Left renal pelvis (tissue), 4 donors: ENCODE data around the gene FRRS1L. TPM values are rescaled to one million over a fixed set of nuclear protein-coding genes. Genes with fewer than 3 reads are reported as not detected.

Source experiments
- DNase-seq, 4 donors: peaks; one replicate each; pipeline ENCODE4 v3.0.0-alpha.2; 2013; ENCODE audit warnings: low read depth in 4 of 4, low spot score in 3 of 4
- polyA plus RNA-seq, 4 donors: library from polyadenylated mRNA; unstranded; fragments of 120-200 nt; gene quantifications; one replicate each; pipeline ENCODE4 v1.2.1, GENCODE V29; 2013; ENCODE audit not compliant: insufficient read length in 4 of 4

The FRRS1L gene, protein sequence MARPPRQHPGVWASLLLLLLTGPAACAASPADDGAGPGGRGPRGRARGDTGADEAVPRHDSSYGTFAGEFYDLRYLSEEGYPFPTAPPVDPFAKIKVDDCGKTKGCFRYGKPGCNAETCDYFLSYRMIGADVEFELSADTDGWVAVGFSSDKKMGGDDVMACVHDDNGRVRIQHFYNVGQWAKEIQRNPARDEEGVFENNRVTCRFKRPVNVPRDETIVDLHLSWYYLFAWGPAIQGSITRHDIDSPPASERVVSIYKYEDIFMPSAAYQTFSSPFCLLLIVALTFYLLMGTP
- 10 to 100 TPM in 1 of 4 donors, 1 to 10 TPM in 3; 2.6 to 12.7 (median 4.0) TPM for polyA plus RNA-seq

DNA sequence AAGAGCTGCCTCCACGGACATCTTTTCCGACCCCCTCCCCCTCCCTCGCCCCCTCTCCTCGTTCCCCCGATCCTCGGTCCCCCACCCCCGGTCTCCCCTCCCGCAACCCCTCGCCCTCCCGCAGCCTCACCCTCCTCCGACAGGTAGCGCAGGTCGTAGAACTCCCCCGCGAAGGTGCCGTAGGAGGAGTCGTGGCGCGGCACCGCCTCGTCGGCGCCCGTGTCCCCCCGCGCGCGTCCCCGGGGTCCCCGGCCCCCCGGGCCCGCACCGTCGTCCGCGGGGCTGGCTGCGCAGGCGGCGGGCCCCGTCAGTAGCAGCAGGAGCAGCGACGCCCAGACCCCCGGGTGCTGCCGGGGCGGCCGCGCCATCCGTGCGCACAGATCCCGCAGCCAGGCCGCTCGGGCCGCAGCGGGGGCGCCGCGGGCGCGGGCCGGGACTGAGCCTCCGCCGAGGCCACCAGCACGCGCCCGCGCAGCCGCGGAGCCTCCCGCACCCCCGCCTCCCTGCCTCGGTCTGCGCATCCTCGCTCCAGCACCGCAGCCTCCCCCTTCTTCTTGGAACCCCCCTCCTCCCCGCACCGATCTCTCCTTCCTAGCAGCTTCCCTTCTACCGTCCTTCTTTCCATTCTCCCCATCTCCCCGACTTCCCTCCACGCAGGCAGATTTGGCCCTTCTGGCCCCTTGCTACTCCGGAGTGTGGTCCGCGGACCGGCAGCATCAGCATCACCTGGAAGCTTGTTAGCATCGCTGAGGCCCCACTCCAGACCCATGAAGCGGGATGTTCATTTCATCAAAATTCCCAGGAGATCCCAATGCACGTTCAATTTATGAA, at the start of gene FRRS1L:
FRRS1L (minus strand) TSS at position 479 of the 831 bp plus-strand sequence; CDS start at position 368, 111 bp downstream.
- peak in 2 of 4 donors; percentile 10 to 21 for DNase-seq

DNA sequence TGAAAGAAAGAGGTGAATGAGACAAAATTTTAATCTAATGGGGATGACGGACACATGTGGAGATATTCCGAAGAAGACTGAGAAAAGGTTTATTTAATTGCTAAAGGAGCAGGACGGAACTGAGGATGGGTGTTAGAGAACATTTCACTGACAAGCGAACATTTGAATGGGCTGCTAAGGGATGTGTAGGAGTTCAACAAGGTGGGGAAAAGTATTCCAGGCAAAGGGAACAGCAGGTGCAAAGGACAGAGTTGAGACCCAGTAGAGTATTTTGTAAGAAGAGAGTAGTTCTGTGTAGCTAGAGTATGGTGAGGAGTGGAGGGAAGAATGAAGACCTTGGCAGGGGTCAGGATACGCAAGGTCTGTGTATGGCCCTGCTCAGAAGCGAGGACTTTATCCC, 47.4 kb upstream of the FRRS1L start:
- DNase-seq = no peak

DNA sequence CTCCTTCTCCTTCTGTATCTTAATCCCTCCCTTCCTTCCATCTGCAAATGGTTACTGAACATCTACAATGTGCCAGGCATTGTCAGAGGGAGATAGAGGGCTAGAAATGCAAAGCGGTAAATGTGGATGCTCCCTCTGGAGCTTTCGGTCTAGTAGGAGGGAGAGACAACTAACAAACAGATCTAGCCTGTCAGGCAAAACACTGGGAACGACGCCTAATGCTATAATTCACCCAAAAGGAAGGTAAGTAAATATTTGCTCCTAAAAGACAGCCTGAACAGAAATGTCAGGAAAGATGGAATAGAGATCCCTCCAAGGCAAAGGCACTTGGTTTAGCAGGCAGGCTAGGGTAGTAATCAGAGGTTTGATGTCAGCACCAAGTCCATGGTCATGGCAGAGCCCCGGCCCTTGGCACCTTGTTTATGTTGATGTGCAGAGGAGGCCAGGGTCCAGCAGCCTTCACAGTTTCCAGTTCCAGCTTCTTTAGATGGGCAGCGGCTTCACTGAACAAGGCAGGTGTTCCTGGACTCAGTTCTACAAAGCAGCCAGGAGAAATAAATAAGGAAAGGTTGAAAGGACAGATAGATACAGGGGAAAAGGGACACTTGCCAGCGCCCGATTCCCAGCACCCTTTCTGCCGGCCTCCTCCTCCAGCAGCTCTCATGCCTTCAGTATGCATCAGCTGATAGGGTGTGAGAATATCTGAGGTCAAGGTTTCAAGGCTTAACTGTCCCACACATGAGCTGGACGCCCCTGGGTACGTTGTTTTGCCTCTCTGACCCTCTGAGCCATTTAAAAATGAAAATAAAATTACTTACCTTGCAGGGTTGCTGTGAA, 46.5 kb upstream of the FRRS1L start:
- DNase-seq = no peak

DNA sequence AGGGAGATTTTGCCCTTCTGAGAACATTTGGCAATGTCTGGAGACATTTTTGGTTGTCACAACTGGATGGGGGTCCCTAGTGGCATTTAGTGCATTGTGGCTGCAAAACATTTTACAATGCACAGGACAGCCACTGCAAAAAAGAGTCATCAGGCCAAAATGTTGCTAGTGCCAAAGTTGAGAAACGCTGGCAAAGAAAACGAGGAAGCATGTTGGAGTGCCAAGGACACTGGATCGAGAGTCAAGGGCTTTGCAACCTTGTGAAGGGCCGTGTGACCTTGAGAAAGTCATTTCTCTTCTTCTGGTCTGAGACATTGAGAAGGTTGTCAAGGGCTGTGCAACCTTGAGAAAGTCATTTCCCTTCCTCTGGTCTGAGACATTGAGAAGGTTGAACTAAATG, 45.7 kb upstream of the FRRS1L start:
- DNase-seq = no peak

DNA sequence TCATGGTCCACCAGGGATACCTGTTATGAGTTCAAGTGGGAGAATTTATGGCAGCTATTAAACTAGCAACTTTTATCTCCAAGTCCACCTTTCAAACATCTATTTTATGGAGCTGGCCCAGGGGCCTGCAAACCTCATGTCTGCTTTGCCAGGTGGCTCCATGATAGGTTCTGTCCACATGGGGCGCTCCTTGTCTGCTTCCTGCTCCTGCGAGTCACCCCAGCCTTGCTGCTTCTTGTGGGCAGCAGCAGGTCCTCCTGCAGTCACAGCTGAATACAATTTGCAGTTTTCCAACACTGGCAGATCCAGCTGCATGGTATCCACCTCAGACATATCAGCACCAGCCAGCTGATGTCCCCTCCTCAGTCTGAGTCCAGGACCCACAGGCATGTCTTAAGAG, 39.6 kb upstream of the FRRS1L start:
- DNase-seq = no peak

DNA sequence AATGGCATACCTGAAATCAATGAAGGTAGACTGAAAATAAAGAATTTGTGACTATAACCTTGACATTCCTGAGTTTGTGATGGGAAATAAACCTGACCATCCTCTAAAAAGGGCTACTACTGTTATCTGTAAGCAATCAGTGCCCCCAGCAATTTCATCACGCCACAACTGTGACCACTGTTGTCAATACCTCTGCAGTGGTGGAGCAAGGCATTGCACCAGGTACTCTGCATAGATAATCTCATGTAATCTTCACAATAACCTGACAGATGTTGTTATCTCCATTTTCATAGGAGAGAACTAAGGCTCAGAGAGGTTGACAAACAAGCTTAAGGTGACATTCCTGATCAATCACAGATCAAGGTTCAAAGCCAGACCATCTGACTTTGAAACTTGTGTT, 38.5 kb upstream of the FRRS1L start:
- DNase-seq = no peak

DNA sequence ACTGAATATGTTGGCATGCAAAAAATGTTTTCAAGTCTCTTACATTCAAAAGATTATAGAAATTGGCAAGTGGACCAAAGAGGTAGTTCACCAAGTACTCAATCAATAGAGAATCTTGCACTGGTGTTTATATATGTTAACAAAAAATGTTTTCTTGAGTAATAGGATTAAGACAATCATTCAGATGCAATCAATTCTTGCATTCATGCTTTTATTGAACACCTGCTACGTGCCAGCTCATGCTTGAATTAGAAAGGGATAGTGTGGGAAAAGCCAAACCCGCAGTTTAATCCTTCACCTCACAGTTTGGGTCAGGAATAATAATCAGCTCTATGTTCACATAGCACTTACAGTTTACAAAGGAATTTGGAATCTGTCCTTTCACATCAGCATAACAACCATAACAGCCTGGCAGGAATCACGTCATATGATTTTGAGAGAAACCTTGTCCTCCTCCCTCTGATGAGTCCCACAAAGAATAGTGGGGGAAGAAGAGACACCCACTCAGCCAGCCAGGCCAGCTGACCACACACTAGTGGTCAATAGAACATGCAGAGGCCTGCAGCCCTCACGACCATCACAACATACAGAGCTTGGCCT, 36.8 kb upstream of the FRRS1L start:
- DNase-seq = no peak

DNA sequence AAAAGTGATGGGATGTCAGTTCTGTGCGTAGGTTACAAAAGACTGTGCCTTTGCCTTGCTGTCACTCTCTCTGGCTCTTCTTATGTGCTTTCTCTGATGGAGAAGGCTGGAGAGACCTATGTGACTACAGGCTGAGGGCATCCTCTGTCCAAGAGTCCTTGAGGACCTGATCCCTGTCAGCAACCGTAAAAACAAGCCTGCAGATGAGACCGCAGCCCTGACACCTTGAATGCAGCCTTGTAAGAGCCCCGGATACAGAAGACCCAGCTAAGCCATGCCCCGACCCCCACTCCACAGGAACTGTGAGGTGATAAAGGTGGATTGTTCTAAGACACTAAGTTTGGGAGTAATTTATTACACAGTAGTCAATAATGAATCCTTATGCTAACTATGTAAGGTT, 32.6 kb upstream of the FRRS1L start:
- DNase-seq = no peak

DNA sequence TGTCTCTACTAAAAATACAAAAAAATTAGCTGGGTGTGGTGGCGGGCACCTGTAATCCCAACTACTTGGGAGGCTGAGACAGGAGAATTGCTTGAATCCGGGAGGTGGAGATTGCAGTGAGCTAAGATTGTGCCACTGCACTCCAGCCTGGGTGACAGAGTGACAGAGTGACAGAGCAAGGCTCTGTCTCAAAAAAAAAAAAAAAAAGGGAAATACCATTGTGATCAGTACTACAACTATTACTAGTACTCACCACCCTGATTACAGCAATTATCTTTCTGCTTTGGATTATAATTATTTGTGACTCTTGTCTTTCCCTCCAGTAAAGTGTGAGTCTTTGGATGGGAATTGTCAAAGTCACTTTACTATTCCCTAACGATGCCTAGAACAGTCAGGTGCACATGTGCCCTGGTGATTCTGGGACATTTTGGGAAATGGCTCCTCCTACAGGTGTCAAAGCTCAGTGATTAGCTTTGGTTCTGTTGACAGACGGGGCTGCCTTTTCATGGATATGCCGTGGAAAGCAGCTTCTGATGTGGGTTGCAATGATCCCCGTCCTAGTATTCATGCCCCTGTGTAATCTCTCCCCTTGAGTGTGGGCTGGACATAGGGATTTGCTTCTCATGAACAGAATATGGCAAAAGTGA, 31.8 kb upstream of the FRRS1L start:
- no peak for DNase-seq

DNA sequence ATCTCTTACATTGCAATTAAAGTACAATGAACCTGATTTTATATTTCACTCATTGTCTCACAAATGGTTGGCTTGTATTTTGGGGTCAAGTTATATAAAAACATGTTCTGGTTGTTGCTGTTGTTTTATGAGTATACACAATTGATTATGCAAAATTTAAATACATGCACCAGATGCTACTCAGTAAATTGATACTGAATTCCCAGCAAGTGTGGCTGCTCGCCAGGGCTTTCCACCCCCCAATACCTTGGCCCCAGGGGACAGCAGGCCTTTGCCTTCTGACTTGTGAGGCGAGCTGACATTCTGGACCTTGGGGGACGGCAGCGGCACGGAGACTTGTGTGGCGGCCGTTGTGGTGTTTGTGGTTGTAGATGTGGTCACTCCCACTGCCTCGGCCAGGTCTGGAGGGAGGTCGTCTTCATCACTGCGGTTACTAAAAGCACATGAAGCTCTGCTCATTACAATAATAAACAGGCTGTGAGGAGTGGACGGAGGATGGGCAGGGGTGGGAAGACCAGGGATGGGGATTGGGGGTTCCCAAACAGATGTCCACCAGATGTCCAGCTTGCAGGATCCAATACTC, 27.0 kb upstream of the FRRS1L start:
- no peak for DNase-seq

DNA sequence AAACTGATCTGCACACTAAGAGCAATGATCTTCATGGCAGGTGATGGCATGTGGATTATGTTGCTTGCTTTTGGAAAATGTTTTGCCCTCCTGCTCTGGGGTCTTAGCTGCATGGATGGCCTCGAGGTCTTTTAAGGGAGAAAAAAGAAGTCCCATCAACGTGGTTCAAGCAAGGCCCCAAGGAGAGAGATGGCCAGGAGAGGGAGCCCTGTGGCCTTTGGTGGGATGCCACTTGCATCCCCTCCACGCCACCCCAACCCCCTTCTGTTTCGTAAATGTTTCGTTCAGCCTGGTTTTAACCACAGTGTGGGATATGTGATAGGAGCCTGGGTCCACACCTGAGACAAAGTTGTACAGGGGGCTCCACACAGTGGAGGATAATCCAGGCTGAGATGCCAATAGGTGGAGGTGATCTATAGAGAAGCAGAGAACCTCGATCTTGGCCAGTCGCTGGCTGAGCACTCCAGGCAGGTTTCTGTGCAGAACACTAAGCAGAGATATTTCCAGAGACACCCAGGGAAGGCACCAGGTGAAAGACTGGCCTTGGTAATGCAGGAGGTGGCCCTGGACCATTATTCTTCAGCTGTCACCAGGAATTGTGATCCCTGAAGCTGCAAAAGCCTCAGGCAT, 25.8 kb upstream of the FRRS1L start:
- peak in 1 of 4 donors; percentile 8 for DNase-seq

DNA sequence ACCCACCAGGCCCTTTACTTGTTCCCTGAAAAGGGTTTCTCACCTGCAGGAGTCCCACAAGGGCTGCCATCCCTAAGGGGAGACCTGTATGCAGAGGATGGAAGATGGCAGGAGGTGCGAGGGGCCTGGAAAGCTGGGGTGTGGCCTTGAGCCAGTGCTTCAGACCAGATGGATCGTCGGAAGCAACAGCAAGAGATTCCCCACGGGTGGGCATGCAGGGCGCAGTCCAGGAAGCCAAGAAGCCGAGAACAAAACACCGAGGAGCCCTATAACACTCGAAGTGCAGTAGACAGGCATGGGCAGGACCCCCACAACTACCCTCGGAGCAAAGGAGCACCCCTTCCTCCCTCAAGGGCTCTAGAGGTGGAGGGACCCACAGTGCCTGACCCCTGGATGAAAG, 24.7 kb upstream of the FRRS1L start:
- no peak for DNase-seq

DNA sequence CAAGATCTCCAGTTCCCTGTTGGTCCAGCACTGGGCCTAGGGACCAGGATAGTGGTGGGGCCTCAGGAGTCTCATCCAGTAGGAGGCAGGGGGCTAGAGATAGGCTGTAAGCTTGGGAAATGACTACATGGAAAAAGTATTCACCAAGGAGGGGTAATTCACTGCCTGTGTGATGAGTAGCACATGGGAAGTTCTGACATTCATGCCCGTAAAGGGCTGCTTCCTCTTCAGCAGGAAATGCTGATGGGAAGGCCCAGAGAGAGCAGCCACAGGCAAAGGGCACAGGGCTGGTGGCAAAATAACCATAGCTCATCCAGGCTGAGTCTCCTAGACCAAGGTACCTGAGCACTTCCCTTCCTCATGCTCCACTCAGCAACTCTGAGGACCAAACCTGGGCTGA, 23.1 kb upstream of the FRRS1L start:
- DNase-seq = no peak

DNA sequence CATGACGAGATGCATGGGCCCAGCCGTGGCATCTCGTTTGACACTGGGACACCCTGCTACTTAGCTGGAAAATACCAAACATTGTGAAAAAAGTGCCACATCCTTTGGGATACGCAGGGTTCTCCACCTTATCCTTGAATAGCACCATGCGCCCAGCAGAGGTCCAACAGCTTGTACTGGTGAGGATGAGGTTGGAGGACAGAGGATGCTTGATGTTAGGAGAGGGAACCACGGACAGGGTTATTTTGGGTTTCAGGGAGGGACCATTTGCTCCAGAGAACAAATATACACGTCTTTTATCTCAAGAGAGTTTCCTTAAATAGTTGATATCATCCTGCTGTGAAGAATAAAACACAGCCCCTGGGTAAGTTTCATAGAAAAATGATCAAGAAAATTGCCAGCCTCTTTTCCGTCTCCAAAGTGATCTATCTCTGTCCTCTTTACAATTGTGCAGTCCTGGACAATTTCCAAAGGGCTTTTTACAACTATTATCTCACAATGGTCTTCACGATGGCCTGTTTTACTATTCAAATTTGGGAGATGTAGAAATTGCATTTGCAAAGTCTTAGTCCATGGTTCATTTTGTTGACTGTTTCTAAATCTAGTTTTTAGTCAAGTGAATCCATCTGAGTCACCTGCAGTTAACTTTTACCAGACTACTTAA, 19.9 kb upstream of the FRRS1L start:
- no peak for DNase-seq

DNA sequence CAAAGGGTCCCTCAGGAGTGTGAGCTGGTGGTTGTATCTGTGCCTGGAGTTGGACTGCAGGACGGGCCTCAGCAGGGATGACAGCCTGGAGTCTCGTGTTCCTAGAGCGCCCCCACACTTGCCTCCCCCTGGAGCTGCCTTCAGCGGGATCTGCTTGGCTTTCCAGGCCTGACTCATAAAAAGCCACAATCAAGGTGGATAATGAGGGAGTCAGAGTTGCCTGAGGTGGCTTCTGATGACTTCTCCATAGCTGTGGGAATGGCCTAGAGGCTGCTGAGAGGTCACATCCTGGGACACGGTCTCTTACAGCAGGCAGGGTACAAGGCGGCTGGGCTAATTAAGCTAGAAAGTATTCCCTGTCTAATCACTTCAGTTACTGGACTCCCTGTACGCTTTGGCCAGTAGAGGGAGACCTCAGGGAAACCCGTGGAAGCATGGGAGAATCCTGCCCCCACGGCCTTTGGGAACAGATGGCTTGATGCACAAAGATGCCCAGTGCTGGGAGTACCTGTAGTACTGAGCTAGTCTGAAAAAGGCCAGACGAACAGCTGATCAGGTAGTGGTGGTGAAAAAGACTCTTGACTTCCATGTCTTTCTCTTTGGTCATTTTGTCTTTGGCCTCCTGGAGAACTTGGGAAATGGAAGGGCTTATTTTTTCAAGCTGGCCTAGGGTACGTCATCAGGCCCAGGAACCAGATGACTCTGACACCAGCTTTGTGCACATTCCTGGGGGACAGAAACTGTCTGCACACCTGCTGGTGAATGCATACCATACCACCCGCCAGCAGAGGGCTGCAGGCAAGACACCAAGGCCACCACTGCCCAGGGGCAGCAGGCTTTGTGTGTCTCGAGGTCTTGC, 16.1 kb upstream of the FRRS1L start:
- no peak for DNase-seq

DNA sequence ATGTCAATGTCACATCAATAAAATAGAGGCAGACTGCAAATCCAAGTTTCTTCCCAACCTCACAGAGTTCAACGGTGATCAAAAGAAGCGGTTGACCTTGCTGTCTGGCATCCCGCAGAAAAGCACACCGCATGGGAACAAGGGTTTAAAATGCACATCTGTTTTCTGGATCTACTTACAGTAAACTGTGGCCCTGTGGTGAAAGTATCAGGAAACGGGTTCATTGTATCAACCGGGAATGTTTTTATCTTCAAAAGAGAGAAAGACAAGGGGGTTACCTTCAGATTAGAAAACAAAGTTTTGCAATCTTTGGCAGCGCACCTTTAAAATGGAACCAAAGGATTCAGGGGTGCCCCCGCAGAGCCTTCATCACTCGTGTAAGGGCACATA, 15.5 kb upstream of the FRRS1L start:
- DNase-seq = no peak

DNA sequence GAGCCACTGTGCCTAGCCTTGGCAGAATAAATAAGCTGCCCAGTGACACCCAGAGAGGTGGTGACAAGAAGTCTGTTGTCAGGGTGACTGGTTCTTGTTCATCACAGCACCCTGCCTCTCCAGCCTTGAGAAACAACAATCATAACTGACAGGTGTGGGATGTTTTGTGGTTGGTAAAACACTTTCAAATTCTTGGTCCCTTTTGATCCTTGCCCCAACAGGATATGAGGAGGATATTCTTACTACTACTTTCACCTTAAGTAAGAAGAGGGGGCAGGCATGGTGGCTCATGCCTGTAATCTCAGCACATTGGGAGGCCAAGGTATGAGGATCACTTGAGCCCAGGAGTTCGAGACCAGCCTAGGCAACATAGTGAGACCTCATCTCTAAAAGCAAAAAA, 14.2 kb upstream of the FRRS1L start:
- DNase-seq = no peak
